DOHH2 (cell line): ENCODE measurements around the gene HOXA9.

Experiments used
- EZH2phosphoT487 ChIP-seq: fragments of 200-600 bp; sonication (generic); IDR thresholded peaks from 2 replicates; pipeline ENCODE4 v1.6.1; 2017; ENCODE audit warnings: borderline replicate concordance, mild to moderate bottlenecking, antibody characterized with exemption, low read length, moderate library complexity, mixed read lengths
- TF ChIP-seq, protein P1 (sequence below): fragments of 200-600 bp; sonication (generic); IDR thresholded peaks from one replicate; pipeline ENCODE4 v1.5.1; 2014; ENCODE audit warnings: antibody characterized with exemption, mild to moderate bottlenecking, low read depth, low read length; ENCODE audit not compliant: poor library complexity, severe bottlenecking

DNA sequence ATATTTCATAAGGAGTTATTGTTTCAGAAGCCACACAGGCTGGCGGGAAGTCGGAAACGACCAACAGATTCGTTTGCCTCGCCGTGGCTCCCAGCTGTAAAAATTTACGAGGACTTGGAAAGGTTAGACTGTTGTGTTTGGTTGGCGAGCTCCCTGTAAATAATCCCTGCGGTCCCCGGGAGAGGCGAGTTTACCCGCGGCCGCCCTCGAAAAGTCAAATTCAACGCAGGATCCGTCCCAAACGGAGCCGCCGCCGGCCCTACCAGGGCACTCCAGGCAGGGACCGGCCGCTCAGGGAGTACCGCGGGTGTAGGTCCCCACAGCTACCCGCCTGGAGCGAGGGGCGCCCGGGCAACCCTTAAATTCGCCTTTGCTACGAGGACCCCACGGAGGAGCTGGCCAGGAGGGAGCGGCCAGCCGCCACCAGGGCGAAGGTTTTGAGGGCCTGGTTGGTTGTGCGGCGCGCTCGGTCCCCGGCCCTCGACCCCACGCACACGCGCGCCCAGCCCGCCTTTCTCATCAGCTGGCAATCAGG is 726 bp upstream of the HOXA9 start:
- TF ChIP-seq, protein P1, sequence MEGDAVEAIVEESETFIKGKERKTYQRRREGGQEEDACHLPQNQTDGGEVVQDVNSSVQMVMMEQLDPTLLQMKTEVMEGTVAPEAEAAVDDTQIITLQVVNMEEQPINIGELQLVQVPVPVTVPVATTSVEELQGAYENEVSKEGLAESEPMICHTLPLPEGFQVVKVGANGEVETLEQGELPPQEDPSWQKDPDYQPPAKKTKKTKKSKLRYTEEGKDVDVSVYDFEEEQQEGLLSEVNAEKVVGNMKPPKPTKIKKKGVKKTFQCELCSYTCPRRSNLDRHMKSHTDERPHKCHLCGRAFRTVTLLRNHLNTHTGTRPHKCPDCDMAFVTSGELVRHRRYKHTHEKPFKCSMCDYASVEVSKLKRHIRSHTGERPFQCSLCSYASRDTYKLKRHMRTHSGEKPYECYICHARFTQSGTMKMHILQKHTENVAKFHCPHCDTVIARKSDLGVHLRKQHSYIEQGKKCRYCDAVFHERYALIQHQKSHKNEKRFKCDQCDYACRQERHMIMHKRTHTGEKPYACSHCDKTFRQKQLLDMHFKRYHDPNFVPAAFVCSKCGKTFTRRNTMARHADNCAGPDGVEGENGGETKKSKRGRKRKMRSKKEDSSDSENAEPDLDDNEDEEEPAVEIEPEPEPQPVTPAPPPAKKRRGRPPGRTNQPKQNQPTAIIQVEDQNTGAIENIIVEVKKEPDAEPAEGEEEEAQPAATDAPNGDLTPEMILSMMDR, result no peak
- TF ChIP-seq EZH2phosphoT487, result no peak
